Lower leg skin (tissue), 3 donors: Measurements from ENCODE around the gene SLC16A13.

Experiments used
- POLR2A ChIP-seq, 2 donors: fragments of 450-650 bp; IDR thresholded peaks; one replicate each; pipeline ENCODE4 v1.6.1; 2016 to 2017; ENCODE audit warnings: antibody characterized with exemption in 2 of 2, mild to moderate bottlenecking in 1 of 2, moderate library complexity in 1 of 2
- TF ChIP-seq, protein P1 (sequence below), 3 donors: fragments of 450-650 bp; IDR thresholded peaks; one replicate each; pipeline ENCODE4 v1.5.1; 2016; ENCODE audit warnings: antibody characterized with exemption in 3 of 3, mild to moderate bottlenecking in 3 of 3, moderate library complexity in 2 of 3

DNA sequence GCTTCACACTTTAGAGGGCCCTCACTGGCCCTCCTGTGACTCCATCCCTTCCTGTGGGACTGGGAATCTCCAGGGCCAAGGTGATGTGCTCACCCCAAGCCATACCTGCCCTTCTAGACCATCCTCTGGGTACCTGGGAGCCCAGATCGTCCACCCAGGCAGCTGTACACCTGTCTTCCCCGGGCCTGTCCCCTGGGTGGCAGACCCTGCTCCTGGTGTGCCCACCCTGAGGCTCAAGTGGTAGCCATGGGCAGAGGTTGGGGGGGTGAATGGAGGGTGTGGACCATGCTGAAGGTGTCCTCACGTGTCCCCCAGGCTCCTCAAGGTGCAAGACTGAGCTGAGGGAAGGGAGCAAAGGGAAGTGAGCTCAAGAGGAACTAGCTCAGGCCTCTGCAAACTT is 34.9 kb downstream of the SLC16A13 start:
- TF ChIP-seq, protein P1, sequence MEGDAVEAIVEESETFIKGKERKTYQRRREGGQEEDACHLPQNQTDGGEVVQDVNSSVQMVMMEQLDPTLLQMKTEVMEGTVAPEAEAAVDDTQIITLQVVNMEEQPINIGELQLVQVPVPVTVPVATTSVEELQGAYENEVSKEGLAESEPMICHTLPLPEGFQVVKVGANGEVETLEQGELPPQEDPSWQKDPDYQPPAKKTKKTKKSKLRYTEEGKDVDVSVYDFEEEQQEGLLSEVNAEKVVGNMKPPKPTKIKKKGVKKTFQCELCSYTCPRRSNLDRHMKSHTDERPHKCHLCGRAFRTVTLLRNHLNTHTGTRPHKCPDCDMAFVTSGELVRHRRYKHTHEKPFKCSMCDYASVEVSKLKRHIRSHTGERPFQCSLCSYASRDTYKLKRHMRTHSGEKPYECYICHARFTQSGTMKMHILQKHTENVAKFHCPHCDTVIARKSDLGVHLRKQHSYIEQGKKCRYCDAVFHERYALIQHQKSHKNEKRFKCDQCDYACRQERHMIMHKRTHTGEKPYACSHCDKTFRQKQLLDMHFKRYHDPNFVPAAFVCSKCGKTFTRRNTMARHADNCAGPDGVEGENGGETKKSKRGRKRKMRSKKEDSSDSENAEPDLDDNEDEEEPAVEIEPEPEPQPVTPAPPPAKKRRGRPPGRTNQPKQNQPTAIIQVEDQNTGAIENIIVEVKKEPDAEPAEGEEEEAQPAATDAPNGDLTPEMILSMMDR (IDR thresholded peaks at IDR 0.05): no peak
- no peak for TF ChIP-seq POLR2A (IDR thresholded peaks at IDR 0.05)
